ENCODE results near the gene CCL25. TPM values are rescaled to one million over a fixed set of nuclear protein-coding genes. Genes with fewer than 3 reads are reported as not detected.

CCL25 gene
- polyA plus RNA-seq, 1 of the 3 experiments (the other 2 are of a cell fraction) = not detected

DNA sequence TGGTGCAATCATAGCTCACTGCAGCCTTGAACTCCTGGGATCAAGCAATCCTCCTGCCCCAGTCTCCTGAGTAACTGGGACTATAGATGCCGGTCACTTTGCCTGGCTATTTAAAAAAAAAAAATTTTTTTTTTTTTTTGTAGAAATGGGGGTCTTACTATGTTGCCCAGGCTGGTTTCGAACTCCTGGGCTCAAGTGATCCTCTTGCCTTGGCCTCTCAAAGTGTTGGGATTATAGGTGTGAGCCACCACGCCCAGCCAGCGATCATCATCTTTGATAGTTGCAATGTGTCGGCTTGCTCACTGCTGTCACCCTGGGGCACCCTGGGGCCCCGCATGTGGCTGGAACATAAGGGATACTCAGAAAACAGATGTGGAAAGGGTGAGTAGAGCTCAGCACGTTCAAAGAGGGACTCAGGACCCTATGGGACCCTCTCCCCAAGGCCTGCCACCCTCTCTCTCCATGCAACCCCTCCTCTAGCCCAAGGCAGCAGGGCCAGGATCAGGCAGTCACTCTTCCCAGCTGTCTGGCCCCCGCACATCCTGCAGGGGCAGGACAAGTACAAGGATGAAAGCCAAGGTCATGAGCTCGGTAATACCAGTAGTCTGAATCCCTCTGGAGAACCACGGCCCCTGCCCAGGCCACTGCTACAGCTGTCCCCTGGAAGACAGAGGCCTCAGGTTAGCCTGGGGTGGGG lies 6.5 kb upstream of the CCL25 start:
- H3K36me3 ChIP-seq (replicated peaks in 1 of 2; ENCODE audit: control insufficient read depth in 1 of 2, insufficient read depth in 2 of 2, low read length in 1 of 2) = no peaks in the 10 kb centered on the region
- H3K9me2 ChIP-seq = no peaks in the 10 kb centered on the region
- TF ChIP-seq, protein P1, sequence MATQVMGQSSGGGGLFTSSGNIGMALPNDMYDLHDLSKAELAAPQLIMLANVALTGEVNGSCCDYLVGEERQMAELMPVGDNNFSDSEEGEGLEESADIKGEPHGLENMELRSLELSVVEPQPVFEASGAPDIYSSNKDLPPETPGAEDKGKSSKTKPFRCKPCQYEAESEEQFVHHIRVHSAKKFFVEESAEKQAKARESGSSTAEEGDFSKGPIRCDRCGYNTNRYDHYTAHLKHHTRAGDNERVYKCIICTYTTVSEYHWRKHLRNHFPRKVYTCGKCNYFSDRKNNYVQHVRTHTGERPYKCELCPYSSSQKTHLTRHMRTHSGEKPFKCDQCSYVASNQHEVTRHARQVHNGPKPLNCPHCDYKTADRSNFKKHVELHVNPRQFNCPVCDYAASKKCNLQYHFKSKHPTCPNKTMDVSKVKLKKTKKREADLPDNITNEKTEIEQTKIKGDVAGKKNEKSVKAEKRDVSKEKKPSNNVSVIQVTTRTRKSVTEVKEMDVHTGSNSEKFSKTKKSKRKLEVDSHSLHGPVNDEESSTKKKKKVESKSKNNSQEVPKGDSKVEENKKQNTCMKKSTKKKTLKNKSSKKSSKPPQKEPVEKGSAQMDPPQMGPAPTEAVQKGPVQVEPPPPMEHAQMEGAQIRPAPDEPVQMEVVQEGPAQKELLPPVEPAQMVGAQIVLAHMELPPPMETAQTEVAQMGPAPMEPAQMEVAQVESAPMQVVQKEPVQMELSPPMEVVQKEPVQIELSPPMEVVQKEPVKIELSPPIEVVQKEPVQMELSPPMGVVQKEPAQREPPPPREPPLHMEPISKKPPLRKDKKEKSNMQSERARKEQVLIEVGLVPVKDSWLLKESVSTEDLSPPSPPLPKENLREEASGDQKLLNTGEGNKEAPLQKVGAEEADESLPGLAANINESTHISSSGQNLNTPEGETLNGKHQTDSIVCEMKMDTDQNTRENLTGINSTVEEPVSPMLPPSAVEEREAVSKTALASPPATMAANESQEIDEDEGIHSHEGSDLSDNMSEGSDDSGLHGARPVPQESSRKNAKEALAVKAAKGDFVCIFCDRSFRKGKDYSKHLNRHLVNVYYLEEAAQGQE (IDR thresholded peaks at IDR 0.05; ENCODE audit: low read depth, low read length) = no peak
- TF ChIP-seq, protein P2, sequence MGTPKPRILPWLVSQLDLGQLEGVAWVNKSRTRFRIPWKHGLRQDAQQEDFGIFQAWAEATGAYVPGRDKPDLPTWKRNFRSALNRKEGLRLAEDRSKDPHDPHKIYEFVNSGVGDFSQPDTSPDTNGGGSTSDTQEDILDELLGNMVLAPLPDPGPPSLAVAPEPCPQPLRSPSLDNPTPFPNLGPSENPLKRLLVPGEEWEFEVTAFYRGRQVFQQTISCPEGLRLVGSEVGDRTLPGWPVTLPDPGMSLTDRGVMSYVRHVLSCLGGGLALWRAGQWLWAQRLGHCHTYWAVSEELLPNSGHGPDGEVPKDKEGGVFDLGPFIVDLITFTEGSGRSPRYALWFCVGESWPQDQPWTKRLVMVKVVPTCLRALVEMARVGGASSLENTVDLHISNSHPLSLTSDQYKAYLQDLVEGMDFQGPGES (IDR thresholded peaks at IDR 0.05; ENCODE audit: low read depth, low read length) = no peak
- TF ChIP-seq EZH2phosphoT487 (IDR thresholded peaks at IDR 0.05; ENCODE audit: borderline replicate concordance, low read depth) (no peak), NFIC (IDR thresholded peaks at IDR 0.05; ENCODE audit: borderline replicate concordance) (no peak), MAX (IDR thresholded peaks at IDR 0.05; ENCODE audit: low read depth) (no peak), SMC3 (IDR thresholded peaks at IDR 0.05; ENCODE audit: low read depth, low read length) (no peak), RFX5 (IDR thresholded peaks at IDR 0.05; ENCODE audit: low read length) (no peak), TAF1 (IDR thresholded peaks at IDR 0.05; ENCODE audit: borderline replicate concordance, low read depth, low read length) (no peak), EP300 (IDR thresholded peaks at IDR 0.05; ENCODE audit: borderline replicate concordance in 1 of 2, low read depth in 1 of 2, low read length in 1 of 2) (no peak), PBX3 (IDR thresholded peaks at IDR 0.05) (no peak), JUND (IDR thresholded peaks at IDR 0.05) (no peak), RCOR1 (IDR thresholded peaks at IDR 0.05; ENCODE audit: low read length) (no peak), ZBTB33 (IDR thresholded peaks at IDR 0.05; ENCODE audit: borderline replicate concordance, low read depth) (no peak), GABPA (IDR thresholded peaks at IDR 0.05; ENCODE audit: low read depth) (no peak), POLR2AphosphoS5 (IDR thresholded peaks at IDR 0.05; ENCODE audit: low read depth, low read length) (no peak)
- POLR2A ChIA-PET = no interaction called here
- no peak overlapping the region for H3K27ac ChIP-seq (ENCODE audit: low read depth in 2 of 2, low read length in 1 of 2)
- H2AFZ ChIP-seq (ENCODE audit: low read depth) = no peak overlapping the region
- peaks cover 0 to 4% of the 10 kb centered on the region in 2 experiments; a peak in 1 of 4 replicates for H3K4me1 ChIP-seq (ENCODE audit: control insufficient read depth in 1 of 2, insufficient read depth in 2 of 2, low read depth in 1 of 2, low read length in 1 of 2)
- CTCF ChIA-PET = interaction anchor here (1.1 to 1.6 kb wide), 3 partner anchors 17 to 113 kb away, joined by 3 to 7 read pairs (median 4); no protein-coding TSS in a partner anchor
- no peak for DNase-seq
- H3K27me3 ChIP-seq (ENCODE audit: insufficient read depth) = no peaks in the 10 kb centered on the region; the same call in 1 of the 2 replicates
- WGBS (ENCODE audit: low lambda C conversion rate) = 65% methylated on average over 9 of the region's 10 CpGs
- no peak overlapping the region for H3K4me2 ChIP-seq
- no peaks in the 10 kb centered on the region for H3K79me2 ChIP-seq (ENCODE audit: insufficient read depth)
- no peaks in the 10 kb centered on the region for H3K9me3 ChIP-seq
- H3K4me3 ChIP-seq (ENCODE audit: low read depth in 2 of 2, low read length in 1 of 2) = no peak overlapping the region
- no peaks in the 10 kb centered on the region for H3F3A ChIP-seq (replicated peaks; ENCODE audit: insufficient read depth)
- H3K9ac ChIP-seq = no peak overlapping the region
- no peaks in the 10 kb centered on the region for H4K20me1 ChIP-seq (ENCODE audit: insufficient read depth)

All from SK-N-SH (cell line).